Measurements from ENCODE around the gene EGF.
A peak's percentile ranks its signal among the peaks of the same experiment; 100 is the strongest.

EGF gene

GRCh38 chr4:109953556-109953955 lies 40.9 kb downstream of the EGF start:
- Mint-ChIP-seq H3K27ac (no peak overlapping the region), H3K4me1 (ENCODE audit: low read depth in 2 of 2) (no peaks in the 10 kb centered on the region), H3K27me3 (peaks cover 12 to 19% of the 10 kb centered on the region in 2 donors), H3K4me3 (no peak overlapping the region), H3K36me3 (ENCODE audit: insufficient read depth) (no peaks in the 10 kb centered on the region), H3K9me3 (no peaks in the 10 kb centered on the region)
- DNase-seq (no peak), ATAC-seq (replicated peaks) (no peak)

GRCh38 chr4:109955146-109955545 lies 42.5 kb downstream of the EGF start:
- ATAC-seq (replicated peaks): no peak
- peaks cover 18 to 22% of the 10 kb centered on the region in 2 donors for H3K27me3 Mint-ChIP-seq

GRCh38 chr4:109957227-109957626 lies 44.5 kb downstream of the EGF start:
- Mint-ChIP-seq H3K36me3 (ENCODE audit: insufficient read depth) (no peaks in the 10 kb centered on the region), H3K4me1 (ENCODE audit: low read depth in 2 of 2) (no peaks in the 10 kb centered on the region), H3K9me3 (no peaks in the 10 kb centered on the region), H3K27ac (no peak overlapping the region), H3K4me3 (no peak overlapping the region), H3K27me3 (peaks cover 16 to 21% of the 10 kb centered on the region in 2 donors)
- DNase-seq (no peak), ATAC-seq (replicated peaks) (no peak)

More at GRCh38 chr4:109955146-109955545, 42.5 kb downstream of the EGF start:
- no peaks in the 10 kb centered on the region for H3K9me3 Mint-ChIP-seq
- no peak overlapping the region for H3K4me3 Mint-ChIP-seq
- DNase-seq: no peak
- no peaks in the 10 kb centered on the region for H3K36me3 Mint-ChIP-seq (ENCODE audit: insufficient read depth)
- no peaks in the 10 kb centered on the region for H3K4me1 Mint-ChIP-seq (ENCODE audit: low read depth in 2 of 2)
- no peak overlapping the region for H3K27ac Mint-ChIP-seq

- no peak overlapping the region for H3K4me3 Mint-ChIP-seq
- no peaks in the 10 kb centered on the region for H3K36me3 Mint-ChIP-seq (ENCODE audit: insufficient read depth)
- no peak for ATAC-seq (replicated peaks)
- H3K27me3 Mint-ChIP-seq: peaks cover 24 to 27% of the 10 kb centered on the region in 2 donors
- H3K27ac Mint-ChIP-seq: no peak overlapping the region
- no peaks in the 10 kb centered on the region for H3K9me3 Mint-ChIP-seq
- no peaks in the 10 kb centered on the region for H3K4me1 Mint-ChIP-seq (ENCODE audit: low read depth in 2 of 2)
- DNase-seq: no peak
Measured at GRCh38 chr4:109959195-109959594, 46.5 kb downstream of the EGF start.

- DNase-seq (no peak), ATAC-seq (replicated peaks) (no peak)
- H3K27me3 Mint-ChIP-seq: peaks cover 40 to 41% of the 10 kb centered on the region in 2 donors
- H3K4me3 Mint-ChIP-seq: no peak overlapping the region
- no peak overlapping the region for H3K27ac Mint-ChIP-seq
- peaks cover 3% of the 10 kb centered on the region for H3K36me3 Mint-ChIP-seq (ENCODE audit: insufficient read depth)
- H3K4me1 Mint-ChIP-seq (ENCODE audit: low read depth in 2 of 2): no peaks in the 10 kb centered on the region
- no peaks in the 10 kb centered on the region for H3K9me3 Mint-ChIP-seq
Measured at GRCh38 chr4:109962401-109962800, 49.7 kb downstream of the EGF start.

- peaks cover 48 to 50% of the 10 kb centered on the region in 2 donors for H3K27me3 Mint-ChIP-seq
- no peak overlapping the region for H3K4me3 Mint-ChIP-seq
- H3K9me3 Mint-ChIP-seq: no peaks in the 10 kb centered on the region
- DNase-seq: no peak
- H3K4me1 Mint-ChIP-seq (ENCODE audit: low read depth in 2 of 2): peaks cover 5 to 7% of the 10 kb centered on the region in 2 donors
- no peak overlapping the region for H3K27ac Mint-ChIP-seq
- no peak for ATAC-seq (replicated peaks)
- H3K36me3 Mint-ChIP-seq (ENCODE audit: insufficient read depth): peaks cover 3% of the 10 kb centered on the region
Measured at GRCh38 chr4:109966891-109967481, 54.3 kb downstream of the EGF start.

GRCh38 chr4:109967798-109968520 lies 55.3 kb downstream of the EGF start:
- peaks cover 44 to 45% of the 10 kb centered on the region in 2 donors for H3K27me3 Mint-ChIP-seq
- no peak overlapping the region for H3K4me3 Mint-ChIP-seq
- H3K4me1 Mint-ChIP-seq (ENCODE audit: low read depth in 2 of 2): peaks cover 6 to 7% of the 10 kb centered on the region in 2 donors
- H3K9me3 Mint-ChIP-seq: no peaks in the 10 kb centered on the region
- ATAC-seq (replicated peaks) (no peak), DNase-seq (no peak)
- H3K36me3 Mint-ChIP-seq (ENCODE audit: insufficient read depth): peaks cover 3% of the 10 kb centered on the region
- no peak overlapping the region for H3K27ac Mint-ChIP-seq

GRCh38 chr4:109969087-109969486 lies 56.4 kb downstream of the EGF start:
- peaks cover 47% of the 10 kb centered on the region in 2 donors for H3K27me3 Mint-ChIP-seq
- ATAC-seq (replicated peaks): no peak
- no peak overlapping the region for H3K27ac Mint-ChIP-seq

GRCh38 chr4:109969919-109970318 lies 57.2 kb downstream of the EGF start:
- no peak overlapping the region for H3K27ac Mint-ChIP-seq
- no peaks in the 10 kb centered on the region for H3K9me3 Mint-ChIP-seq
- H3K36me3 Mint-ChIP-seq (ENCODE audit: insufficient read depth): peaks cover 3% of the 10 kb centered on the region
- H3K4me3 Mint-ChIP-seq: peak overlapping the region in 1 of 2 donors; percentile 5
- peaks cover 7 to 10% of the 10 kb centered on the region in 2 donors for H3K4me1 Mint-ChIP-seq (ENCODE audit: low read depth in 2 of 2)
- DNase-seq (no peak), ATAC-seq (replicated peaks) (no peak)
- H3K27me3 Mint-ChIP-seq: peaks cover 47% of the 10 kb centered on the region in 2 donors

More at GRCh38 chr4:109969087-109969486, 56.4 kb downstream of the EGF start:
- Mint-ChIP-seq H3K4me1 (ENCODE audit: low read depth in 2 of 2) (peaks cover 7 to 10% of the 10 kb centered on the region in 2 donors), H3K9me3 (no peaks in the 10 kb centered on the region), H3K36me3 (ENCODE audit: insufficient read depth) (peaks cover 3% of the 10 kb centered on the region), H3K4me3 (no peak overlapping the region)
- no peak for DNase-seq

- no peak overlapping the region for H3K27ac Mint-ChIP-seq
- no peak for ATAC-seq (replicated peaks)
- H3K36me3 Mint-ChIP-seq (ENCODE audit: insufficient read depth): no peaks in the 10 kb centered on the region
- H3K27me3 Mint-ChIP-seq: peaks cover 30 to 34% of the 10 kb centered on the region in 2 donors
- H3K9me3 Mint-ChIP-seq: no peaks in the 10 kb centered on the region
- DNase-seq: no peak
- no peak overlapping the region for H3K4me3 Mint-ChIP-seq
- H3K4me1 Mint-ChIP-seq (ENCODE audit: low read depth in 2 of 2): peaks cover 7 to 10% of the 10 kb centered on the region in 2 donors
Measured at GRCh38 chr4:109972786-109973528, 60.3 kb downstream of the EGF start.

GRCh38 chr4:109973529-109973905 lies 60.8 kb downstream of the EGF start:
- Mint-ChIP-seq H3K9me3 (no peaks in the 10 kb centered on the region), H3K4me3 (no peak overlapping the region), H3K27me3 (peaks cover 32 to 38% of the 10 kb centered on the region in 2 donors), H3K36me3 (ENCODE audit: insufficient read depth) (no peaks in the 10 kb centered on the region), H3K4me1 (ENCODE audit: low read depth in 2 of 2) (peaks cover 7 to 10% of the 10 kb centered on the region in 2 donors), H3K27ac (no peak overlapping the region)
- no peak for DNase-seq
- no peak for ATAC-seq (replicated peaks)

- H3K27me3 Mint-ChIP-seq: peaks cover 37 to 43% of the 10 kb centered on the region in 2 donors
- DNase-seq: no peak
- no peak for ATAC-seq (replicated peaks)
- no peak overlapping the region for H3K27ac Mint-ChIP-seq
- no peaks in the 10 kb centered on the region for H3K9me3 Mint-ChIP-seq
- H3K4me1 Mint-ChIP-seq (ENCODE audit: low read depth in 2 of 2): peaks cover 0 to 5% of the 10 kb centered on the region in 2 donors
- no peaks in the 10 kb centered on the region for H3K36me3 Mint-ChIP-seq (ENCODE audit: insufficient read depth)
- no peak overlapping the region for H3K4me3 Mint-ChIP-seq
Measured at GRCh38 chr4:109976189-109976588, 63.5 kb downstream of the EGF start.

GRCh38 chr4:109977854-109978501 lies 65.3 kb downstream of the EGF start:
- ATAC-seq (replicated peaks) (no peak), DNase-seq (no peak)
- Mint-ChIP-seq H3K36me3 (ENCODE audit: insufficient read depth) (no peaks in the 10 kb centered on the region), H3K27me3 (peaks cover 30 to 44% of the 10 kb centered on the region in 2 donors), H3K4me1 (ENCODE audit: low read depth in 2 of 2) (peaks cover 0 to 4% of the 10 kb centered on the region in 2 donors), H3K9me3 (no peaks in the 10 kb centered on the region), H3K27ac (no peak overlapping the region), H3K4me3 (no peak overlapping the region)

All from effector memory CD8-positive, alpha-beta T cell (primary cell).